GM12874 (cell line): ENCODE results near the gene MYO16.

Experiments
- CTCF ChIP-seq: IDR thresholded peaks from 2 replicates; pipeline ENCODE4 v1.5.1; 2011; ENCODE audit warnings: low read depth, mild to moderate bottlenecking, control low read depth, low read length, moderate library complexity; ENCODE audit not compliant: insufficient read depth

MYO16 gene

GRCh38 chr13:108924134-108924533 lies 294.7 kb downstream of the MYO16 start:
- TF ChIP-seq CTCF, result no peak

- no peak for TF ChIP-seq CTCF
Observed at GRCh38 chr13:108924541-108924940, 295.1 kb downstream of the MYO16 start.

GRCh38 chr13:108925070-108925469 lies 295.7 kb downstream of the MYO16 start:
- no peak for TF ChIP-seq CTCF

- TF ChIP-seq CTCF, result no peak
Observed at GRCh38 chr13:108926862-108927261, 297.5 kb downstream of the MYO16 start.

GRCh38 chr13:108927615-108928014 lies 298.2 kb downstream of the MYO16 start:
- TF ChIP-seq CTCF, result no peak

- no peak for TF ChIP-seq CTCF
Observed at GRCh38 chr13:108929532-108930206, 300.3 kb downstream of the MYO16 start.

GRCh38 chr13:108932196-108932595 lies 302.8 kb downstream of the MYO16 start:
- no peak for TF ChIP-seq CTCF
